Stimulated activated naive CD8-positive, alpha-beta T cell treated with anti-CD3 and anti-CD28 coated beads, Interleukin-15, Interleukin-2, amounts not matched to agents 100 U/mL and 50 U/mL, for 24 hours (primary cell): ENCODE data around the gene ALAS1.

ENCODE experiments used
- ATAC-seq: fragments of 150-1000 bp; cut with Tn5 transposase; one replicate; pipeline ENCODE4 v1.10.0; 2021
- DNase-seq: peaks from one replicate; pipeline ENCODE4 v3.0.0; 2021

ALAS1 gene

DNA sequence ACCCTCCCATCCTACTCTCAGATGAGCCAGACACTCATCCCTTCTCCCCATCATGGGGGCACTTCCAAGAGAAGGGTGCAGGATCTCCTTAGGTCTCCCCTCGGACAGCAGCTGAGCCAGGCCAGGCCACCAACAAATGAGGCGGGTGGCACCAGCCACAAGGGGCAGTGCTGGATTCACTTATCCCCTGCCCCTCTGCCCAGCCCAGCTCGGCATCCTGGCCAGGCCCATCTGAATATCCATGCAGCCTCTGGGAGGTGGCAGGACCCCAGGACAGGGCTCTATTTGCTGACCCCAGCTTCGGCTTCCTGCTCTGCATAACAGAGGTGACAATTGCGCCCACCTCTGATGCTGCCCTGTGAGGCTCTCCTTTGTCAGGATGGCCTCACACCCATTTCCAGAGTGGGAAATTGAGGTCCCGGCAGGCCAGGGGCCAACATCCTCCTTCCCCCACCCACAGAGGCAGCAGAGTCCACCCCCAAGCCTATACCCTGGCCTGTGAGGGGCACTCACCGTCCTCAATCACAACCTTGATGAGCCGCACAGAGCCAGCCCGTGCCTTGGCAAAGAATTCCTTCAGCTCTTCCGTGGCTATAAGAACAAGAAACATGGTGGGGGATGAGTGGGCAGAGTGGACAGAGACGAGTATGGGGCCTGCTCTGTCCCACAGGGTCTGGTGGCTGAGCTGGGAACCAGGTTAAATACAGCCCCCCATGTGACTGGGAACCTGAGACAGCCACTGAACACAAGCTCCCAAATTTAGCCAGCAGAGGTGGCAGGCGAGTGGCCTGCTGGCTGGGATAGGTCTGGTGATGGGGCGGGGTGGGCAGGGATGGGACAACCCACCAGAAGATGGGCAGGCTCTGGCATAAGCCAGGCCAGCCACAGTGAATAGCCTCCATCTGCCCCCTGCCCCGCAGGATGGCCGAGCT lies 36.8 kb downstream of the ALAS1 start:
- ATAC-seq (no peak), DNase-seq (no peak)

DNA sequence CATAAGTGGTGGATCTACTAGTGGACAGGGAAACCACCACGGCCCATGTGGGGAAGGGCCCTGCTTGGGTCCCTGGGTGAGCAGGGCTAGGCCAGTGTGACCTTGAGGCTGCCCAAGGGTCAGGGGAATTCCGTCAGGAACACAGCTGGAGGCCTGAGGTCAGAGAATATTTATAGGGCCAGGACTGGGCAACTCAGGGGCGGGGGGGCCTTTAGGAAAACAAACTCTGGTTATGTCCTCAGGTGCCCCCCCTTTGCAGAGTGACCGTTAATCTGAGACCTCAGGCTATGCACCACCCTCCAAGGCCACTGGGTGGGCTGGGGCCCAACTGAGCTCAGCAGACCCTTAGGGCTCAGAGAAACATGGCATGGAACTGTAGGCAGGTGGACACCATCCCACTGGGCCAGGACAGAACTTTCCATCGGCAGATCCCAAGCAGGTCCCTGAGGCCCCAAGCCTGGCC lies 38.5 kb downstream of the ALAS1 start:
- ATAC-seq: no peak

GRCh38 chr3:52237006-52237656 lies 39.2 kb downstream of the ALAS1 start:
- no peak for ATAC-seq
- no peak for DNase-seq

More for the DNA sequence above, 38.5 kb downstream of the ALAS1 start:
- DNase-seq: no peak

GRCh38 chr3:52237657-52238172 lies 39.8 kb downstream of the ALAS1 start:
- DNase-seq: no peak

GRCh38 chr3:52238193-52238760 lies 40.3 kb downstream of the ALAS1 start:
- DNase-seq (no peak), ATAC-seq (no peak)

More at GRCh38 chr3:52237657-52238172, 39.8 kb downstream of the ALAS1 start:
- ATAC-seq: no peak

GRCh38 chr3:52238761-52239701 lies 41.1 kb downstream of the ALAS1 start, which contains the start of gene TWF2:
TSS of gene TWF2 (minus strand) at chr3:52239158. CDS start at chr3:52239016, 142 bp downstream.
- peak; percentile 90 for DNase-seq
- ATAC-seq: peak; percentile 71

- peak; percentile 47 for ATAC-seq
- peak; percentile 68 for DNase-seq
Observed at GRCh38 chr3:52240059-52240885, 42.3 kb downstream of the ALAS1 start.

DNA sequence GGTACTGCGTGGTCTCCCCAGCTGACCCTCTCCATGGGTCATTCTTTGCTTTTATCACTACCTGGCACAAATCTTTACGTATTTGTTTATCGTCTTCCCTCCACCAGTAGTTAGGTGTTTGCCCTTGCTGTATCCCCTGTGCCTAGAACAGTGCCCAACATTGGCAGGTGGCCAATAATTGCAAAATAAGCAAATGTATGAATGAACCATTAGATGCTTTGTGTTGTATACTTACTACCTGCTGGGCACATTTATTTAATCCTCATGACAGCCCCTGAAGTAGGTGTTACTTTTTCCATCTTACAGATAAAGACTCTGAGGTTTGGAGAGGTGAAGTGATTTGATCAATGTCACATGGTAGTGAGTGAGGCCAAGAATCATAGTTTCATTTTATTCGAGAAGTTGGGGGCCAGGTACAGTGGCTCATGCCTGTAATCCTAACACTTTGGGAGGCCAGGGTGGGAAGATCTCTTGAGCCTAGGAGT lies 43.0 kb downstream of the ALAS1 start:
- peak; percentile 8 for ATAC-seq
- DNase-seq: no peak

DNA sequence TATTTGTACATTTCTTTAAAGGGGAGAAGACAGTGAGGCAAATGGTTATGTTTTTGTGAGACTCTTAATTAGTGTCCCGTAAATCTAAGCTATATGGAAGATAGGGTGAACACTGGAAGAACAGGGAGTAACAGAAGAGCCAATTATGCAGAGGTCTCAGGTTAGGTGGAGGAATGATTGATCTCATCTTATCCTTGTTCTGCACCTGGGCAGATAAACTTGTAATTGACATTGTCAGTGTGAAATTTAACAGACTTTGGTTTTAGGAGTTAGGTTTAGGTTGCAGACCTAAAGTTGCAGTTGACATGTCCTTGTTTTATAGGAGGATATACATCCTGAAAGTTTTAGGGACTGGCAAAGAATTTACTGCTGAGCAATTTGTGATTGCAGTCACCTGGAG lies 44.1 kb downstream of the ALAS1 start:
- DNase-seq (no peak), ATAC-seq (no peak)

DNA sequence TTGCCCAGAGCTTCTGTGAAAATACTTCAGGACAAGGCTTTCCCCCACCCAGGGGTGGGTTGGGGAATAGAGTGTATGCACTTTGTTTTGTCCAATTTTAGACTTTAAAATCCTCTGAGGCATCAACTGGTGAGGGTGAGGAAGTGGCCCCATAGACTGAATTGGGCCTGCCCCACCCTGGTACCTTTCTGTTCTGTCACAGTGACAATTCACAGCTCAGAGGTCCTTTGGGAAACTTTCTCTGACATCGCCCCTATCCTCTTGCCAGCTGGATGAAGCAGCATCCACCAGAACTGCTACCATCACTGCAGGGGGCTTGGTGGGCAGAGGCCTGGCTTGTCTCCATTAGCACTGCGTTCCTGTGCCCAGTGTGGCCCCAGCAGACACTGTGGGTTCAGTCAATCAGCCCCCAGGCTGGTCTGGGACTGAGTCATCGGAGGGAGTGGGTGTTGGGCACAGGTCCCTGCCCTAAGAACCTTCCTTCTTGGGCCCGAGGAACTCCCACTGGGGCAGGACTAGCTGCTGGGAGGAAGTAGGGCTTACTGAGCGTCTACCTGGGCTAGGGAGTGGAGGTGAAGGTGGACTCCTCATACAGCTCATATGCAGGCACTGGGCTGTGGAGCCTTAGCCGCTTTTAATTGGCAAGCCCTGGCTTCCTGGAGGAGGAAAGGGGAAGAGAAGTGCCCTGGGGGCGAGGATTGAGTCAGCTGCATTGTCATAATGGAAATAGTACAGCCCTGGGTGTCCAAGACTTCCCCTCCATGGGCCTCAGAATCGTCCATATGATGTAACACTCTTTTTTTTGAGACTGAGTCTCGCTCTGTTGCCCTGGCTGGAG lies 46.0 kb downstream of the ALAS1 start:
- peak; percentile 72 for DNase-seq

DNA sequence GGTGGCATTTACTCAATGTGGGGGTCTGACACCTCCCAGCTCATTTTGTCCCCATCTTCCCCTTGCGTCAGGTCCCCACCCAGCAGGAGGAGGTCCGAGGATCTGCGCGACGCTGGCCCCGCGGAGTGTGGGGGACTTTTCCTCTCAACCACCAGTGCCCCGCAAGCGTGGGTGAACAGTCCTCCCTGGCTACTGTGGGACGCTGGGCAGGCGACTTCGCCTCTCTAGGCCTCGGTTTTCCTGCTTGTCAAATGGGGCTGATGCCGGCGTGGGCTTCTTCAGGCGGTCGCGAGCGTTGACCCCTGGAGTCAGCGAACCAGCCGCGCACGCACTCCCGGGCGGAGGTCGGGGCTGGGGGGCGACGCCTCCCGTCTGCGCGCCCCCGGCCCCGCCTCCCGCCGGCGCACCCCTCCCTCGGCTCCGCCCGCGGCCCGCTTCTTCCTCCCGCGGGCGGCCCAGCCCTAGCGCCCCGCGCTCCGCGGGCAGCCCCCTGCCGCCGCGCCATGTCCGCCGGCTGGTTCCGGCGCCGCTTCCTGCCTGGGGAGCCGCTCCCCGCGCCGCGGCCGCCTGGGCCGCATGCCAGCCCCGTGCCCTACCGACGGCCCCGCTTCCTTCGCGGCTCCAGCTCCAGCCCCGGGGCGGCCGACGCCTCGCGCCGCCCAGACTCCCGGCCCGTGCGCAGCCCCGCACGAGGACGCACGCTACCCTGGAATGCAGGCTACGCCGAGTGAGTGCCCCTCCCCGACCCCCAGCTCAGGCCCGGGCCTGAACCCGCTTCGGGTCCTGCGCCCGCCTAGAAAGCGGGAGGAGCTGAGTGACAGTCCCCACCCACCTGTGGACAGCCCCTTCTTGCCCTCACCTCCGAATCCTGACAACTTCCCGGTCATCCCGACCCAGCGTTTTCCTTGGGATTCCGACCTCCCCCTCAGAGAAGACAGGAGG lies 47.6 kb downstream of the ALAS1 start, which contains the start of gene PPM1M:
Gene PPM1M (plus strand): TSS at position 438 of the 942 bp plus-strand sequence. CDS start 66 bp downstream, at position 504.
- DNase-seq (peak; percentile 65), ATAC-seq (peak; percentile 30)

More for the DNA sequence above, 46.0 kb downstream of the ALAS1 start:
- ATAC-seq: peak; percentile 17

DNA sequence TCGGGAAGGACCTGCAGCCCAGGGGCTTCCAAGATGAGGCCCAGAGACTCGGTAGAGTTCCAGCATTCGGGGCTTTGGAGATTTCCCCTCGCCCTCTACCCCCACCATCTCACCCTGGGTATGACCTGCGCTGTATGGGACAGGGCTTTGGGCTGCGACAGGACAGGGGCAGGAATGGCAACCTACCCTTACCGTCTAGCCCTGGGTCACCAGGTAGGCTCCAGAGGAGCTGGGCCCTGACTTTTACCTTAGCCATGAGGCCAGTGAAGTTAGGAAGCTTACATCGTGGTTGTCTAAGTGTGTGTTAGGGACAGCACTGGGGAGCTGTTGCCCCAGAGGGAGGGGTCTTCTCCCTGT lies 48.3 kb downstream of the ALAS1 start:
- peak; percentile 5 for ATAC-seq
- no peak for DNase-seq

- peak; percentile 43 for DNase-seq
- no peak for ATAC-seq
Observed at GRCh38 chr3:52246728-52247408, 48.9 kb downstream of the ALAS1 start.

- no peak for DNase-seq
- ATAC-seq: no peak
Observed at GRCh38 chr3:52247409-52248164, 49.6 kb downstream of the ALAS1 start.

- no peak for ATAC-seq
- no peak for DNase-seq
Observed at GRCh38 chr3:52248165-52248541, 50.2 kb downstream of the ALAS1 start.

DNA sequence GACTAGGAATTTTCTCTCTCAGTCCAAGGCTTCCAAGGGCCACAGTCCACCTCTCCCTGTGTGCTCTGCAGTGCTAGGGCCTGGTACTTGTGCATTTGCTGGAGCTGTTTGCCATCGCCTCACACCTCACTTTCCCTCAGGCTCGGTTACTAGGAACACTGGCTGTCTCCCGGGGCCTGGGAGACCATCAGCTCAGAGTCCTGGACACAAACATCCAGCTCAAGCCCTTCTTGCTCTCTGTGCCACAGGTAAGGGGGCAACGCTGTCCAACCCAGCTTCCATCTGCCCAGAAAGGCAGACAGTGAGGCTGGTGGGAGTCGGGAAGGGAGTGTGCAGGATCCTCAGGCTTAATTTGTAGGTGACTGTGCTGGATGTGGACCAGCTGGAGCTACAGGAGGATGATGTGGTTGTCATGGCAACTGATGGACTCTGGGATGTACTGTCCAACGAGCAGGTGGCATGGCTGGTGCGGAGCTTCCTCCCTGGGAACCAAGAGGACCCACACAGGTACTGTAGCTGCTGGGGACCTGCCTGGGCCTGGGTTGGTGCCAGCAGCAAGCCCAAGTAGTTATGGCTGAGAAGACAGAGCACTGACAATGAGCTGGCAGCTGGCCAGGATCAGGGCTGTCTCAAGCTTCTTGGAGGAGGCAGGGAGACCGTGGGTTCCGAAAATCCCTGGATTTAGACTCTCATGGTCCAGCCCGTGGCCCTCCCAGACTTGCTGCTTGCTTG lies 51.0 kb downstream of the ALAS1 start:
- DNase-seq (no peak), ATAC-seq (no peak)
